Measurements from ENCODE around the gene SLC12A6. TPM values are rescaled to one million over a fixed set of nuclear protein-coding genes. Genes with fewer than 3 reads are reported as not detected.

SLC12A6 gene
- polyA plus RNA-seq, 1 donor from 2014 or later, result 7.3 TPM

DNA sequence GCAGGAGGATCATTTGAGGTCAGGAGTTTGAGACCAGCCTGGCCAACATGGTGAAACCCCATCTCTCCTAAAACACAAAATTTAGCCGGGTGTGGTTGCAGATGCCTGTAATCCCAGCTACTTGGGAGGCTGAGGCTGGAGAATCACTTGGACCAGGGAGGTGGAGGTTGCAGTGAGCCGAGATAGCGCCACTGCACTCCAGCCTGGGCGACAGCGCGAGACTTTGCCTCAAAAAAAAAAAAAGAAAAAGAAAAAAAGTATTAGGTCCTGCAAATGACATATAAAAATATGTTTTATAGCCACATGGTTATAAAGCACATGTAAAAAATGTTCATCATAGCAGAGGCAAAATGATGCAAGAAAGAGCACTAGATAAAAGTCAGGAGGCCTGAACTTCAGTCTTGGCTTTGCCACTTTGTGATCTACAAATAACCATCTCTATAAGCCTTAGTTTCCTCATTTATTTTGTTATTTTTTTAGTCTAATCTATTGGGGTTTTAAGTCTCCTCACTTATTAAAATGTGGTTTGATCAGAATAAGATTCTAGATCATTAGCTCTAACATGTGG lies 4.9 kb downstream of the SLC12A6 start:
- H3K79me2 ChIP-seq (replicated peaks; ENCODE audit: insufficient read depth, low read length), result peaks cover 9% of the 10 kb centered on the region
- H3K27ac ChIP-seq (ENCODE audit: low read length), result no peak overlapping the region
- H4K20me1 ChIP-seq (ENCODE audit: insufficient read depth), result no peaks in the 10 kb centered on the region
- H3K9ac ChIP-seq (ENCODE audit: low read length), result no peak overlapping the region
- no peaks in the 10 kb centered on the region for H3K27me3 ChIP-seq (ENCODE audit: insufficient read depth, low read depth, low read length)
- no peaks in the 10 kb centered on the region for H3K36me3 ChIP-seq (ENCODE audit: insufficient read depth, low read length)
- no peaks in the 10 kb centered on the region for H3K9me2 ChIP-seq (ENCODE audit: insufficient read depth, low read length)
- H3F3A ChIP-seq (ENCODE audit: insufficient read depth, low read length, poor library complexity, severe bottlenecking), result no peaks in the 10 kb centered on the region
- TF ChIP-seq CTCF (IDR thresholded peaks at IDR 0.05; ENCODE audit: poor library complexity, severe bottlenecking) (no peak), RAD21 (conservative IDR thresholded peaks at IDR 0.05) (no peak), EP300 (conservative IDR thresholded peaks at IDR 0.05; ENCODE audit: poor library complexity, severe bottlenecking) (no peak), SMC3 (conservative IDR thresholded peaks at IDR 0.05; ENCODE audit: poor library complexity) (no peak), MXI1 (conservative IDR thresholded peaks at IDR 0.05; ENCODE audit: poor library complexity, severe bottlenecking) (no peak), TAF1 (IDR thresholded peaks at IDR 0.05; ENCODE audit: low read depth) (no peak)
- H2AFZ ChIP-seq (ENCODE audit: low read depth, low read length), result no peak overlapping the region
- no peak overlapping the region for H3K4me2 ChIP-seq (ENCODE audit: low read length)
- no peak overlapping the region for H3K4me3 ChIP-seq (ENCODE audit: low read length)
- H3K9me3 ChIP-seq (ENCODE audit: low read length), result no peaks in the 10 kb centered on the region

DNA sequence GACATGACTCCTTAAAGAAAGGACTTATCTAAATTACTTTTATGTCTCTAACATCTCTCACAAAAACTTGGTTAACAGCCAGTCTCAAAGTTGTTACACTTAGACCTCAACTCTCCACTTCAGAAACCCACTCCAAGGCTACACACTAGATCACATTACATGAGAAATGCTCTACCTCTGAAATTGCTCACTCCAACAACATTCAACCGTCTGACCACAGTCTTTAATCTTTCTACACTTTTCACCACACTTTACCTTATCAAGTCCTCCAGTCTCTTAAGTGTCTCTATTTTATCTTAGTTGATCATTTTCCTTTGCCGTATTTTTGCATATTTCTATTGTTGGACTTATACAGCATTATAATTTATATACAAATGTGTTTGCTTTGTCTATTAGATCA lies 5.8 kb downstream of the SLC12A6 start:
- no peaks in the 10 kb centered on the region for H3K27me3 ChIP-seq (ENCODE audit: insufficient read depth, low read depth, low read length)
- no peak overlapping the region for H3K9ac ChIP-seq (ENCODE audit: low read length)
- TF ChIP-seq MXI1 (conservative IDR thresholded peaks at IDR 0.05; ENCODE audit: poor library complexity, severe bottlenecking) (no peak), RAD21 (conservative IDR thresholded peaks at IDR 0.05) (no peak), SMC3 (conservative IDR thresholded peaks at IDR 0.05; ENCODE audit: poor library complexity) (no peak), EZH2 (IDR thresholded peaks at IDR 0.05; ENCODE audit: borderline replicate concordance, insufficient read depth, low read length, poor library complexity, severe bottlenecking) (no peak), TAF1 (IDR thresholded peaks at IDR 0.05; ENCODE audit: low read depth) (no peak), POLR2AphosphoS5 (IDR thresholded peaks at IDR 0.05) (no peak), REST (IDR thresholded peaks at IDR 0.05; ENCODE audit: borderline replicate concordance) (no peak), CTCF (IDR thresholded peaks at IDR 0.05; ENCODE audit: poor library complexity, severe bottlenecking) (no peak), EP300 (conservative IDR thresholded peaks at IDR 0.05; ENCODE audit: poor library complexity, severe bottlenecking) (no peak)
- no peaks in the 10 kb centered on the region for H3K9me2 ChIP-seq (ENCODE audit: insufficient read depth, low read length)
- H2AFZ ChIP-seq (ENCODE audit: low read depth, low read length), result no peak overlapping the region
- H3K79me2 ChIP-seq (replicated peaks; ENCODE audit: insufficient read depth, low read length), result peaks cover 6% of the 10 kb centered on the region
- no peaks in the 10 kb centered on the region for H4K20me1 ChIP-seq (ENCODE audit: insufficient read depth)
- H3K4me2 ChIP-seq (ENCODE audit: low read length), result no peak overlapping the region
- H3K4me3 ChIP-seq (ENCODE audit: low read length), result no peak overlapping the region
- H3K36me3 ChIP-seq (ENCODE audit: insufficient read depth, low read length), result no peaks in the 10 kb centered on the region
- no peaks in the 10 kb centered on the region for H3F3A ChIP-seq (ENCODE audit: insufficient read depth, low read length, poor library complexity, severe bottlenecking)
- H3K9me3 ChIP-seq (ENCODE audit: low read length), result no peaks in the 10 kb centered on the region
- no peak overlapping the region for H3K27ac ChIP-seq (ENCODE audit: low read length)

All from neural cell (in vitro differentiated cells).